Lower leg skin (tissue), 3 donors: ENCODE data around the gene CRMP1.

Experiments used
- POLR2A ChIP-seq, 2 donors: fragments of 450-650 bp; IDR thresholded peaks; one replicate each; pipeline ENCODE4 v1.6.1; 2016 to 2017; ENCODE audit warnings: antibody characterized with exemption in 2 of 2, mild to moderate bottlenecking in 1 of 2, moderate library complexity in 1 of 2
- TF ChIP-seq, protein P1 (sequence below), 3 donors: fragments of 450-650 bp; IDR thresholded peaks; one replicate each; pipeline ENCODE4 v1.5.1; 2016; ENCODE audit warnings: antibody characterized with exemption in 3 of 3, mild to moderate bottlenecking in 3 of 3, moderate library complexity in 2 of 3

DNA sequence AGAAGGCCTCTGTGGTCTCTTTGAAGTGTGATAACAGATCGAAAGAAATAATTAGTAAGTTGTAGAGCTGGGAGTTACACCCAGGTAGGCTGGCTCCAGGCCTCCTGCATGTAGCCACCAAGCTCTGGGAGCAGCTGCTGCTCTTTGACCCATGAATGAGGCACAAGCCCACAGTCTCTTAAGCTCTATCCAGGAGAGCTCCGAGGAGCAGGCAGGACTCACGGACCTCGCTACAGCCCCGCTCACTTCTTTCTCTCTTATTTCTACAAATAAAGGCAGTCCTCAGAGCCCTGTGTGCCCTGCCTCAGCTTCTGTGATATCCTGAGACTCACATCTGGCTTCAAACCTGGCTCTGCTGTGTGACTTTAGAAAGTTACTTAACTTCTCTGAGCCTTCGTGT, 95.0 kb downstream of the CRMP1 start:
- TF ChIP-seq, protein P1, sequence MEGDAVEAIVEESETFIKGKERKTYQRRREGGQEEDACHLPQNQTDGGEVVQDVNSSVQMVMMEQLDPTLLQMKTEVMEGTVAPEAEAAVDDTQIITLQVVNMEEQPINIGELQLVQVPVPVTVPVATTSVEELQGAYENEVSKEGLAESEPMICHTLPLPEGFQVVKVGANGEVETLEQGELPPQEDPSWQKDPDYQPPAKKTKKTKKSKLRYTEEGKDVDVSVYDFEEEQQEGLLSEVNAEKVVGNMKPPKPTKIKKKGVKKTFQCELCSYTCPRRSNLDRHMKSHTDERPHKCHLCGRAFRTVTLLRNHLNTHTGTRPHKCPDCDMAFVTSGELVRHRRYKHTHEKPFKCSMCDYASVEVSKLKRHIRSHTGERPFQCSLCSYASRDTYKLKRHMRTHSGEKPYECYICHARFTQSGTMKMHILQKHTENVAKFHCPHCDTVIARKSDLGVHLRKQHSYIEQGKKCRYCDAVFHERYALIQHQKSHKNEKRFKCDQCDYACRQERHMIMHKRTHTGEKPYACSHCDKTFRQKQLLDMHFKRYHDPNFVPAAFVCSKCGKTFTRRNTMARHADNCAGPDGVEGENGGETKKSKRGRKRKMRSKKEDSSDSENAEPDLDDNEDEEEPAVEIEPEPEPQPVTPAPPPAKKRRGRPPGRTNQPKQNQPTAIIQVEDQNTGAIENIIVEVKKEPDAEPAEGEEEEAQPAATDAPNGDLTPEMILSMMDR (IDR thresholded peaks at IDR 0.05) = no peak
- no peak for TF ChIP-seq POLR2A (IDR thresholded peaks at IDR 0.05)
